AG09309 (cell line): Measurements from ENCODE around the gene PRDM10.
A peak's percentile ranks its signal among the peaks of the same experiment; 100 is the strongest.

Experiments used
- DNase-seq: peaks from one replicate; pipeline ENCODE4 v3.0.0-alpha.2; 2010; ENCODE audit warnings: low read depth
- H3K4me3 ChIP-seq: 2 replicates; pipeline ENCODE4 v1.5.1; 2011; ENCODE audit warnings: mild to moderate bottlenecking, low read depth, low read length, moderate library complexity; ENCODE audit not compliant: control insufficient read depth
- TF ChIP-seq, protein P1 (sequence below): IDR thresholded peaks from 2 replicates; pipeline ENCODE4 v1.5.1; 2011; ENCODE audit warnings: mild to moderate bottlenecking, low read depth, low read length, inconsistent platforms; ENCODE audit not compliant: insufficient read depth, control insufficient read depth; ENCODE audit errors: missing control alignments

Gene PRDM10, protein sequence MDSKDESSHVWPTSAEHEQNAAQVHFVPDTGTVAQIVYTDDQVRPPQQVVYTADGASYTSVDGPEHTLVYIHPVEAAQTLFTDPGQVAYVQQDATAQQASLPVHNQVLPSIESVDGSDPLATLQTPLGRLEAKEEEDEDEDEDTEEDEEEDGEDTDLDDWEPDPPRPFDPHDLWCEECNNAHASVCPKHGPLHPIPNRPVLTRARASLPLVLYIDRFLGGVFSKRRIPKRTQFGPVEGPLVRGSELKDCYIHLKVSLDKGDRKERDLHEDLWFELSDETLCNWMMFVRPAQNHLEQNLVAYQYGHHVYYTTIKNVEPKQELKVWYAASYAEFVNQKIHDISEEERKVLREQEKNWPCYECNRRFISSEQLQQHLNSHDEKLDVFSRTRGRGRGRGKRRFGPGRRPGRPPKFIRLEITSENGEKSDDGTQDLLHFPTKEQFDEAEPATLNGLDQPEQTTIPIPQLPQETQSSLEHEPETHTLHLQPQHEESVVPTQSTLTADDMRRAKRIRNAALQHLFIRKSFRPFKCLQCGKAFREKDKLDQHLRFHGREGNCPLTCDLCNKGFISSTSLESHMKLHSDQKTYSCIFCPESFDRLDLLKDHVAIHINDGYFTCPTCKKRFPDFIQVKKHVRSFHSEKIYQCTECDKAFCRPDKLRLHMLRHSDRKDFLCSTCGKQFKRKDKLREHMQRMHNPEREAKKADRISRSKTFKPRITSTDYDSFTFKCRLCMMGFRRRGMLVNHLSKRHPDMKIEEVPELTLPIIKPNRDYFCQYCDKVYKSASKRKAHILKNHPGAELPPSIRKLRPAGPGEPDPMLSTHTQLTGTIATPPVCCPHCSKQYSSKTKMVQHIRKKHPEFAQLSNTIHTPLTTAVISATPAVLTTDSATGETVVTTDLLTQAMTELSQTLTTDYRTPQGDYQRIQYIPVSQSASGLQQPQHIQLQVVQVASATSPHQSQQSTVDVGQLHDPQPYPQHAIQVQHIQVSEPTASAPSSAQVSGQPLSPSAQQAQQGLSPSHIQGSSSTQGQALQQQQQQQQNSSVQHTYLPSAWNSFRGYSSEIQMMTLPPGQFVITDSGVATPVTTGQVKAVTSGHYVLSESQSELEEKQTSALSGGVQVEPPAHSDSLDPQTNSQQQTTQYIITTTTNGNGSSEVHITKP

DNA sequence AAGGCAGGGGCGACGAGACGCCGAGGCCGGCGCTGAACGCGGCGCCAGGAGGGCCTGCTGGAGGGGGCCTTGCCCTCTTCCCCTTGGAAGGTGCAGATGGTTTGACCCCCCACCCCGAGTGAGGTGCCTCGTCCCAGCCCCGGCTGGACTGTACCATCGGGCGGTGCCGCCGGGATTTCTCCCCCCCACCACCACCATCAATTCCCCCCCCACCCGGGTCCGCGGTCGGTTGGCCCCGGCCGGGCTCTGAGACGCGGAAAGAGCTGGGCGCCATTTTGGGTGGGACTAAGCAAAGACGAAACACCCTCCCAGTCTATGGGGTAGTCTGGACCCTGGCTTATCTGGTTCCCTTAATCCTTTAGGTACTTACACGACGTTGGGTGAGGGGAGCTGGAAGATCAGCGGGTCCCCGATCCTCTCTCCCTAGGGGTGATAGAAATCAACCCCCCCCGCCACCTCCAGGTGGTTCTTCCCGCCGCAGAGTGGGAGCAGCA is at the start of gene PRDM10:
PRDM10 (minus strand) TSS at position 484 of the 494 bp plus-strand sequence. CDS start 41,871 bp downstream, outside the sequence.
- TF ChIP-seq, protein P1, sequence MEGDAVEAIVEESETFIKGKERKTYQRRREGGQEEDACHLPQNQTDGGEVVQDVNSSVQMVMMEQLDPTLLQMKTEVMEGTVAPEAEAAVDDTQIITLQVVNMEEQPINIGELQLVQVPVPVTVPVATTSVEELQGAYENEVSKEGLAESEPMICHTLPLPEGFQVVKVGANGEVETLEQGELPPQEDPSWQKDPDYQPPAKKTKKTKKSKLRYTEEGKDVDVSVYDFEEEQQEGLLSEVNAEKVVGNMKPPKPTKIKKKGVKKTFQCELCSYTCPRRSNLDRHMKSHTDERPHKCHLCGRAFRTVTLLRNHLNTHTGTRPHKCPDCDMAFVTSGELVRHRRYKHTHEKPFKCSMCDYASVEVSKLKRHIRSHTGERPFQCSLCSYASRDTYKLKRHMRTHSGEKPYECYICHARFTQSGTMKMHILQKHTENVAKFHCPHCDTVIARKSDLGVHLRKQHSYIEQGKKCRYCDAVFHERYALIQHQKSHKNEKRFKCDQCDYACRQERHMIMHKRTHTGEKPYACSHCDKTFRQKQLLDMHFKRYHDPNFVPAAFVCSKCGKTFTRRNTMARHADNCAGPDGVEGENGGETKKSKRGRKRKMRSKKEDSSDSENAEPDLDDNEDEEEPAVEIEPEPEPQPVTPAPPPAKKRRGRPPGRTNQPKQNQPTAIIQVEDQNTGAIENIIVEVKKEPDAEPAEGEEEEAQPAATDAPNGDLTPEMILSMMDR: no peak
- peak; percentile 77 for DNase-seq

DNA sequence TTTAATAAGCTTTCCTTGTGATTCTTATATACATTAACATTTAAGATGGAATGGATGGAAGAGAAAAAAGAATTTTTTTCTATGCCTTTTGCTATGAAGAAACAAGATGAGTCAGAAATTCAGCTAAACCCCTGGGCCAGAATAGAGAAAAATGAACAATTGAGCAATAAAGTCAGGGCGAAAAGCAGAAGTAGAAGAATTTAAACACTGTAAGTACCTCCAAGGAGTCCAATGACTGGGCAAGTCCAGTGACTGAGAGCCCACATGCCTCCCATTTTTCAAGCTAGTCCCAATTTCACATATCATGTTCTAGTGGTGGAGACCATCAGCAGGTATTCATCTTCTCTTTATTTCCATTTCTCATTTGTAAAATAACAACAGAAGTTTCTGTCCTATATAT is 48.4 kb upstream of the PRDM10 start:
- no peak for DNase-seq
- TF ChIP-seq, protein P1: no peak
- H3K4me3 ChIP-seq: no peak overlapping the region

More for the DNA sequence above, at the start of gene PRDM10:
- H3K4me3 ChIP-seq: peak within 1 kb of the TSS; percentile 62

DNA sequence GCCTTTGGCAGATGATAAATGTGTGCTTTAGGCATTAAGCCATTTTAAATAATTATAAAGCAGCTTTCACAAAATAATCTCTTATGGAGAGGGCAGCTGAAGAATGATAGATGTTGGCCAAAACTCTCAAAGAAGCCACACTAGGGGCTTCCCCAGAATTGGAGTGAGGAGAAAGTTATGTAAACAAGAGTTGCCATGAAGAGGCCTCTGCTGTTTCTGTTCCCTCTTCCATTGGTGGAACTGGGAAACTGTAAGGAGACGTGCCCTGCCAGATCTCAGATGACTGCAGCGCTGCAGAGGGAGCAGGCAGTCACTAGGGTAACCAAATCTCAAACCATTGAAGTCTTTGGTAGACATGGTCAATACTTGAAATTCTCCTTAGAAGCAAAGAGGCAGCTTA is 47.6 kb upstream of the PRDM10 start:
- no peak for DNase-seq
- TF ChIP-seq, protein P1: no peak

DNA sequence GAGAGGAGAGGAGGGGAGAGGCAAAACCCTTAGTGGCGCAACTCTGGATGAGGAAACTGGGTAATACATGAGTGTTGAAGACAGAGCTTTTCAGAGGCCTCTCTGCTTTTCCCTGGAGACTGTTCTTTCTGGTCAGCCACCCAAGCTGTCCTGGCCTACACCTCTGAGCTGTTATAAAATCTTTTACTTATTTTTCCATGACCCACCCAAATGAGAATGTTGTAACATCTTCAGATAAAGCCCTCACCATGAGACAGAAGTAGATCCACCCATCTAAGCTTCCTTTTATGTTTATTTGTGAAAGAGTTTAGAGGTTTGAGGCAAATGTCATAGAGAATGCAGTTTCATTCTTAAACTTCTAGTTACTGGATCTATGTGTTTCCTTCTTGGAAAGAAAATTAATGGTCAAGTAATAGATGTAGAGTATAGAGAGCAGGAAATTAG is 46.7 kb upstream of the PRDM10 start:
- TF ChIP-seq, protein P1: no peak
- DNase-seq: no peak
- H3K4me3 ChIP-seq: no peak overlapping the region

More for the DNA sequence above, 47.6 kb upstream of the PRDM10 start:
- H3K4me3 ChIP-seq: no peak overlapping the region

DNA sequence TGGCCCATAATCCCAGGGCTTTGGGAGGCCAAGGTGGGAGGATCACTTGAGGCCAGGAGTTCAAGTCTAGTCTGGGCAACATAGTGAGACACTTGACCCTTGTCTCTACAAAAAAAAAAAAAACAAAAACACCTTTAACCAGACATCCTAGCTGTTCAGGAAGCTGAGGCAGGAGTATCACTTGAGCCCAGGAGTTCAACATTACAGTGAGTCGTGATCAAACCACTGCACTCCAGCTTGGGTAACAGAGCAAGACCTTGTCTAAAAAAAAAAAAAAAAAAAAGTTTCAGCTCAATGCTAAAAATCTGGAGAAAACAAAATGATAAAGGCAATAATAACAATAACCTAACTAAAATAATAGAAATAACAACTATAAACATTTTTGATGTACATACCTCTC is 44.5 kb upstream of the PRDM10 start:
- DNase-seq: no peak
- TF ChIP-seq, protein P1: no peak

DNA sequence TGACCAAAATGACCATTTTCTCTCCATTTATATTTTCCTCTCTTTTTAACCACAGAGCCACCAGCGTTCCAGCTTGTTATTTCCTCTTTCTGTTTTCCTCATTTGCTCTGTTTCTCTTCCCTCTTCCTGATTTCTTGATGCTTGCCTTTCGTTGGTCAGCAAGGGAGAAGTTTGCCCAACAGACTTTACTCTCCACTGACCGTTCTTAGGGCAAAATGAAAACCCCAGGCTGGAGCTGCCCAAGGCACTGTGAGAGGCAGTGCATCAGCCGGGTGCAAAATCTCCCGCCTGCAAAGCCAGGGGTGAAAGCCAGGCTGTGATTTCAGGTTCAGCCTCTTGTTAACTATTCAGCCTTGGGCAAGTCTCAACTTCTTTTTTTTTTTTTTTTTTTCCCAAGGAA is 40.9 kb upstream of the PRDM10 start:
- TF ChIP-seq, protein P1: no peak
- H3K4me3 ChIP-seq: no peak overlapping the region
- no peak for DNase-seq

More for the DNA sequence above, 44.5 kb upstream of the PRDM10 start:
- no peak overlapping the region for H3K4me3 ChIP-seq
